Activated T-helper 9 cell treated with anti-CD3 and anti-CD28 coated beads, Interleukin-2, amount 50 U/mL, for 16 hours (primary cell): ENCODE data around the gene WDR37.
"Not testable (repeated sequence)": the region's sequence is repeated elsewhere in the genome, so short reads cannot be mapped to it uniquely, and the experiment has no call there.

ENCODE experiments used
- DNase-seq: peaks from one replicate; pipeline ENCODE4 v3.0.0-alpha.2; 2020; ENCODE audit warnings: low read depth

WDR37 gene

GRCh38 chr10:1056326-1057105 is at the start of gene WDR37:
Gene WDR37, plus strand, starts transcription at chr10:1056385. Its CDS starts 15,771 bp downstream, at chr10:1072156.
- peak; percentile 83 for DNase-seq

- DNase-seq, result no peak
These were observed 49.6 kb upstream of the WDR37 start for GRCh38 chr10:1006573-1006972.

GRCh38 chr10:1007583-1007982 is 48.6 kb upstream of the WDR37 start:
- no peak for DNase-seq

GRCh38 chr10:1009071-1009494 is 47.1 kb upstream of the WDR37 start:
- DNase-seq, result no peak

- DNase-seq, result not testable (repeated sequence)
These were observed 46.2 kb upstream of the WDR37 start for GRCh38 chr10:1009947-1010346.

GRCh38 chr10:1010703-1011102 is 45.5 kb upstream of the WDR37 start:
- DNase-seq, result no peak

GRCh38 chr10:1011696-1012095 is 44.5 kb upstream of the WDR37 start:
- no peak for DNase-seq

GRCh38 chr10:1015688-1016087 is 40.5 kb upstream of the WDR37 start:
- no peak for DNase-seq

- DNase-seq, result no peak
These were observed 36.8 kb upstream of the WDR37 start for GRCh38 chr10:1019362-1019761.

GRCh38 chr10:1020460-1020859 is 35.7 kb upstream of the WDR37 start:
- no peak for DNase-seq

GRCh38 chr10:1020958-1021357 is 35.2 kb upstream of the WDR37 start:
- no peak for DNase-seq

GRCh38 chr10:1022413-1022812 is 33.8 kb upstream of the WDR37 start:
- DNase-seq, result no peak

GRCh38 chr10:1024103-1024502 is 32.1 kb upstream of the WDR37 start:
- no peak for DNase-seq

GRCh38 chr10:1025683-1026082 is 30.5 kb upstream of the WDR37 start, which contains the start of gene IDI2:
Gene IDI2, minus strand, starts transcription at chr10:1025859. Its CDS starts 1,136 bp downstream, at chr10:1024723.
- DNase-seq, result no peak

- DNase-seq, result no peak
These were observed 29.6 kb upstream of the WDR37 start for GRCh38 chr10:1026578-1026977.

- DNase-seq, result no peak
These were observed 26.3 kb upstream of the WDR37 start for GRCh38 chr10:1029838-1030237.

GRCh38 chr10:1033601-1034000 is 22.6 kb upstream of the WDR37 start:
- DNase-seq, result no peak

GRCh38 chr10:1034758-1035157 is 21.4 kb upstream of the WDR37 start:
- DNase-seq, result no peak

- no peak for DNase-seq
These were observed 21.0 kb upstream of the WDR37 start for GRCh38 chr10:1035201-1035600.

GRCh38 chr10:1036341-1036791 is 19.8 kb upstream of the WDR37 start:
- DNase-seq, result peak; percentile 33

- DNase-seq, result no peak
These were observed 19.1 kb upstream of the WDR37 start for GRCh38 chr10:1037098-1037497.

- DNase-seq, result not testable (repeated sequence)
These were observed 17.4 kb upstream of the WDR37 start for GRCh38 chr10:1038769-1039168.

- DNase-seq, result no peak
These were observed 16.1 kb upstream of the WDR37 start for GRCh38 chr10:1040133-1040532.

GRCh38 chr10:1041514-1041913 is 14.7 kb upstream of the WDR37 start:
- DNase-seq, result no peak
